ENCODE data around the gene CSF1.

DNA sequence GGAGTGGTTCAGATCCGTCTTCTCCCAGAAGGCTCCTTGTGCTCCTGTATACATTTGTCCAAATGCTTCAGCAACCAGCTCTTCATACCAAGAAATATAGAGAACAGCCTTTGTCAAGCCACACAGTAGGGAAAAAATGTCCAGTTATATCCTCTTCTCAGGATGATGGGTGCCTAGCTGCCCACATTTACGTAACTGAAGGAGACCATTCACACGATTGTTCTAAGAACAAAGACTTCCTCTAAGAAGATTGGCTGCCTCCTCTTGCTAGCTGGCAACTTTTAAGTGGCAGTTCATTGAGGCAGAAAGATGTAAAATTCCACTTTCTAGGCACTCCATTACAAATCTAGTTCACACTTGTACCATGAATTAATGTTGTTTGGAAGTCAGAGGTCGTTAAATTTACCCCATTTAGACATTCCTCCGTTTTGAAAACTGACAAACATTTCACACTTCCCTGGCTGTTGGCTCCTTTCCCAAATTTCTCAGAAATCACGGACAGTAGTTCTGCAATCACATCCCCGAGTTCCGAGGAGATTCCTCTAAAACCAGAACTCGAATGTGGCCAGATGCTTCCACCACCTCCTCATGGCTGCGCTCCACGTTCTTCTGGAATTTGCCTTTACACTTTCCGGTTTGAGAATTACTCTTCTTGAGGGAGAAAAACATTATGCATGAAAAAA is 45.6 kb upstream of the CSF1 start:
- TF ChIP-seq ZNF274 (IDR thresholded peaks at IDR 0.05; ENCODE audit: low read depth, low read length), result no peak
- no peak for TF ChIP-seq SUZ12 (IDR thresholded peaks at IDR 0.05; ENCODE audit: extremely low read depth, insufficient read depth, insufficient read length)
- TF ChIP-seq YY1 (IDR thresholded peaks at IDR 0.05; ENCODE audit: insufficient read depth, insufficient read length), result no peak
